Measurements from ENCODE around the gene FSHR. TPM values are rescaled to one million over a fixed set of nuclear protein-coding genes. Genes with fewer than 3 reads are reported as not detected.

FSHR gene
- total and polyA plus RNA-seq, 8 donors = not detected

DNA sequence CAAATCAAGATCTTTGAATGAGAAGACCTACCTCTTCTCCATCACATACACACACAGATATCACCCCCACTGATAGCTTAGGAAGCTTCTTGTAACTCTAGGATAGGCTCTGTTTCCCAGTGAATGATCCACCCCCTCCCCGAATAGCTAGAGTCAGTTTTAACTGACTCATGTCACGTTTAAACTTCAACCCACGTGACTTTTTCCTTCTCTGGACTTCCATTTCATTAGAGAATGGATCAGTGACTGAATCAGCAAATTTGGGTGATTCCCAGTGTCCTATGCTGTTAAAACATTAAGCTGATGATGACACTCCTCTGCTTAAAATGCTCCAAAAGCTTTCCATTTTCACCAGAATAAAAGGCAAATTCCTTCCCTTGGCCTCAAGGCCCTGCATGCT is 212.9 kb downstream of the FSHR start:
- H3K9me3 ChIP-seq = no peaks in the 10 kb centered on the region
- WGBS, 2 donors = 52 to 62% methylated on average over 3 of the region's 3 CpGs
- no peak overlapping the region for H3K27ac ChIP-seq
- H3K36me3 ChIP-seq = no peaks in the 10 kb centered on the region
- H3K27me3 ChIP-seq = no peaks in the 10 kb centered on the region
- no peaks in the 10 kb centered on the region for H3K4me1 ChIP-seq
- intact Hi-C loops (cut with DNase I) = no loop called here
- no peak overlapping the region for H3K4me3 ChIP-seq
- TF ChIP-seq, protein P1, sequence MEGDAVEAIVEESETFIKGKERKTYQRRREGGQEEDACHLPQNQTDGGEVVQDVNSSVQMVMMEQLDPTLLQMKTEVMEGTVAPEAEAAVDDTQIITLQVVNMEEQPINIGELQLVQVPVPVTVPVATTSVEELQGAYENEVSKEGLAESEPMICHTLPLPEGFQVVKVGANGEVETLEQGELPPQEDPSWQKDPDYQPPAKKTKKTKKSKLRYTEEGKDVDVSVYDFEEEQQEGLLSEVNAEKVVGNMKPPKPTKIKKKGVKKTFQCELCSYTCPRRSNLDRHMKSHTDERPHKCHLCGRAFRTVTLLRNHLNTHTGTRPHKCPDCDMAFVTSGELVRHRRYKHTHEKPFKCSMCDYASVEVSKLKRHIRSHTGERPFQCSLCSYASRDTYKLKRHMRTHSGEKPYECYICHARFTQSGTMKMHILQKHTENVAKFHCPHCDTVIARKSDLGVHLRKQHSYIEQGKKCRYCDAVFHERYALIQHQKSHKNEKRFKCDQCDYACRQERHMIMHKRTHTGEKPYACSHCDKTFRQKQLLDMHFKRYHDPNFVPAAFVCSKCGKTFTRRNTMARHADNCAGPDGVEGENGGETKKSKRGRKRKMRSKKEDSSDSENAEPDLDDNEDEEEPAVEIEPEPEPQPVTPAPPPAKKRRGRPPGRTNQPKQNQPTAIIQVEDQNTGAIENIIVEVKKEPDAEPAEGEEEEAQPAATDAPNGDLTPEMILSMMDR (IDR thresholded peaks at IDR 0.05) = no peak
- DNase-seq = no peak
- FAIRE-seq = no peak
- no peak for ATAC-seq

DNA sequence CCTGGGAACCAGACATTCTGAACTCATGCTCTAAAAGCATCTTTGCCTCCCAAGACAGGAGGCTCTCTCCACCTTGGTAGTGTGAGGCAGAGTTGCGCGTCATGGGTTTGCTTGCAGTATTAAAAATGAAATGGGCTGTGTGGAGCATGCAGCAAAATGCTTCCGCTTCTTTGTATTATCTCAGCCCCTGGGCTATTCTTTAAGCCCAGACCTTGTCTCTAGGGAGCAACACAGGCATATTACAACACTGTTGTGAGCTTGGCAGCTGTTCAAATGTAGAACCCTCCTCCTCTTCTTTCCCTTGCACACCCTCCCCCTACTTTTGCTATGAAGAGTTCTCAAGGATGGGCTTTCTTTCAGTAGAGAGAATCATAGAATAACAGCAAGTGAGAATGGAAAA is 213.7 kb downstream of the FSHR start:
- H3K27ac ChIP-seq = no peak overlapping the region
- intact Hi-C loops (cut with DNase I) = no loop called here
- WGBS, 2 donors = 78 to 81% methylated on average over 3 of the region's 3 CpGs
- H3K4me3 ChIP-seq = no peak overlapping the region
- FAIRE-seq = no peak
- no peak for DNase-seq
- no peaks in the 10 kb centered on the region for H3K4me1 ChIP-seq
- TF ChIP-seq, protein P1 (IDR thresholded peaks at IDR 0.05) = no peak
- ATAC-seq = no peak
- no peaks in the 10 kb centered on the region for H3K36me3 ChIP-seq
- no peaks in the 10 kb centered on the region for H3K9me3 ChIP-seq
- H3K27me3 ChIP-seq = no peaks in the 10 kb centered on the region

DNA sequence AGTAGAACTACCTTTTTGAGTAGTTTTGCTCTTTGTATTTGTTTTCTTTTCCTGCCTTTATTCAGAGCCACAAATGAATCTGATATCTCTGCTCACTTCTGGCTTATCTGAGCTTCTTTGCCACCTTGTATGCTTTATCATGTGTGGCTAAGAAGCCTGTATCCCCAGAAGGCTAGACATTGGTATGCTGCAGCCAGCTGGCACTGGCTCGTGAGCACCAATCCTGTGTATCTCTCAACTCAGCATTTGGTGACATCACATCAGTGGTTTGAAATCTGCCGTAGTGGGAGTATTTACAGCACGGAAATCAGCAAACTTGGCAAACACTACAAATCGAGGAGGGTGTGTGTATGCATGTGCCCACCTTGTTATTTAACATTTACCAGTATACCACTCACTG is 215.1 kb downstream of the FSHR start:
- TF ChIP-seq, protein P1 (IDR thresholded peaks at IDR 0.05) = no peak
- no peak for FAIRE-seq

DNA sequence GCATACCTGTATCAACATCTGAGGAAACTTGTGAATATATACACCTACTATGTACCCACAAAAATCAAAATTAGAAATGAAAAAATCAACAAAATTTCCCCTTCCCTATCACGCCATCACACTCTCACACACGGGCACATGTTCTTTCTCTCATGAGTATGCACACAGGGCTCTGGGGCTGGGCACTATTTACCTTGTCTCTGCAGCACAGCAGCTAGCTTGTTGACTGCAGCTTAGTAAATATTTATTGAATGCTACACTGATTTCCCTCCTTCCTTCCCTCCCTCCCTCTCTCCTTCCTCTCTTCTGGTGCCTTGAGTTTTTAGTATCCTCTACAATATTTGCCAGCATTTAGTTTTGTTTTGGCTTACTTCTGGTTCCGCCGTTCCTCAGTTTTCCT is 216.1 kb downstream of the FSHR start:
- intact Hi-C loops (cut with DNase I) = no loop called here
- WGBS, 2 donors = 54 to 60% methylated on average over 4 of the region's 4 CpGs
- H3K4me3 ChIP-seq = no peak overlapping the region
- H3K27me3 ChIP-seq = no peaks in the 10 kb centered on the region
- DNase-seq (no peak), FAIRE-seq (no peak), ATAC-seq (no peak)
- no peak overlapping the region for H3K27ac ChIP-seq
- TF ChIP-seq, protein P1 (IDR thresholded peaks at IDR 0.05) = no peak
- no peaks in the 10 kb centered on the region for H3K4me1 ChIP-seq
- no peaks in the 10 kb centered on the region for H3K36me3 ChIP-seq
- no peaks in the 10 kb centered on the region for H3K9me3 ChIP-seq

More for the DNA sequence above, 215.1 kb downstream of the FSHR start:
- Histone ChIP-seq H3K27ac (no peak overlapping the region), H3K4me3 (no peak overlapping the region), H3K27me3 (no peaks in the 10 kb centered on the region), H3K36me3 (no peaks in the 10 kb centered on the region), H3K9me3 (no peaks in the 10 kb centered on the region), H3K4me1 (no peaks in the 10 kb centered on the region)
- DNase-seq (no peak), ATAC-seq (no peak)
- intact Hi-C loops (cut with DNase I) = no loop called here
- WGBS, 2 donors = 53 to 54% methylated on average over 4 of the region's 4 CpGs

DNA sequence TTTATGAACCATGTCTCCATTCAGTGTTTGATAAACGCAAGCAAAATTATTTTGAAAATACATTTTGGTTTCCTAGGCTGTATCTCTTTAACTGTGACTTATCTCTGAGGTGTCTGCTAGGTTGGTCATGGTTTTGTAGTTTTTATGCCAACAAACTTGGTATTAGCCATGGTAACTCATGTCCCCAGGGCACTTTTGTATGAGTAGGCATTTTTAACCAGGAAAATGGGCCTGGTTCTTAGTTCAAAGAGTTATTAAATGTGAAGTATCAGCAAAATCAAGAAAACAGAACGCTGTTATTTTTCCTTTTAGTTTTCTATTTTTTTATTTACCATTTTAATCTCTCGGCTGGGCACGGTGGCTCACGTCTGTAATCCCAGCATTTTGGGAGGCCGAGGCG is 219.5 kb downstream of the FSHR start:
- intact Hi-C loops (cut with DNase I) = no loop called here

More for the DNA sequence above, 219.5 kb downstream of the FSHR start:
- Histone ChIP-seq H3K36me3 (no peaks in the 10 kb centered on the region), H3K4me1 (no peaks in the 10 kb centered on the region), H3K9me3 (no peaks in the 10 kb centered on the region), H3K4me3 (no peak overlapping the region), H3K27ac (no peak overlapping the region), H3K27me3 (no peaks in the 10 kb centered on the region)
- ATAC-seq (no peak), FAIRE-seq (no peak), DNase-seq (no peak)
- 76 to 87% methylated on average over 7 of the region's 7 CpGs for WGBS, 2 donors
- TF ChIP-seq, protein P1 (IDR thresholded peaks at IDR 0.05) = no peak

Data from pancreas (tissue), 10 donors.